NCI-H1417 treated with DMSO at 0.1 percent for 48 hours (cell line): Measurements from ENCODE around the gene CRIM1.

Source experiments
- DNase-seq: peaks from one replicate; lab custom pipeline; 2025; lab: John Stamatoyannopoulos, UW

CRIM1 gene

DNA sequence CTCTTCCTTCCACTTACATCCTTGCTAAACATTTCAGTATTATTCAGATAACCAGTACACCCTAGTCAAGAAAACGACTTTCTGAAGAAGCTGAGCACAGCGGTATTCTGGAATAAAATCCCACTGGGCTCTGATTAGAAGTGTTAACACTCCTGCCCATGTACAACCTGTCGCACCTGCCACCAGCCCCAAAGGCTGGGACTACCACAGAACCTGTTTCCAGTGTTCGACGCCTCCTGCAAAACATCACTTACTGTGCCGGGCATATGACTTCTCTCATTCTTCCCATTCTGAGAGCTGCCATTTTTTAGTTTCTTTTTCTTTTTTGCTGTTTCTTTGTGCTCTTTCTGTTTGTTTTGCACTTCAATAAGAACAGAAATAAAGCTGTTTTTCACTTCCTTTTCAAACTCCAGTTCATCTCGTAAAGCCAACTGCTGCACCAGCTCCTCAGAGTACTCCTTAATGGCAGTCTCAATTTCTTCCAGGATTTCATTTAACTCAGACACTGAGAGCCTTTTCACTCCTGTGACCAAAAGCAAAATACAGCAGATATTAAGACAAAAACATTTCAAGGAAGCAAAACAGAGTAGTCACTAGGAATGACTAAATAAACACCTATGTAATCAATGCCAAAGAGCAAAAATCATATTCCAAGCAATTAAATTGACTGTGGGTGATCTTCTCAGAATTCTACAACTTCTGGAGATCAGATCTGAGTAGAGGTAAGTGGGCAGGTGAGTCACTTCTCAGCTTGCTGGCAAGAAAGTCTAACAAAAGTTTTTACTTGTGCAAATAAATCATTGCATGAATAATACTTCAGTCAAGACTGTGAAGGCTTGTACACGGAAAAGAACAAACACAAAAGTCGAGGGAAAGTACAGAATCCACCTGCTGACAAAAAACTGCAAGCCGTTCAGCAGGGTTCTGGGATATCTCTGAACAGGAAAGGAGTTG is 223.0 kb downstream of the CRIM1 start:
- DNase-seq = no peak

DNA sequence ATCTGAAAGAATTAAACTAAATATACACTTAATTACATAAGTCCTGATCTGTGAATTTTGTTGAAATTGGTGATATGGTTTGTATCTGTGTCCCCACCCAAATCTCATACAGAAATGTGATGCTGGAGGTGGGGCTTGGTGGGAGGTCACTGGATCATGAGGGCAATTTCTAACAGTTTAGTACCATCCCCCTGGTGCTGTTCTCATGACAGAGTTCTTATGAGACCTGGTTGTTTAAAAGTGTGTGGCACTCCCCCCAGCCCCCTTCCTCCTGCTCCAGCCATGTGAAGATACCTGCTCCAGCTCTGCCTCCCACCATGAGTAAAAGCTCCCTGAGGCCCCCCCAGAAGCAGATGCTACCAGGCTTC is 223.7 kb downstream of the CRIM1 start:
- DNase-seq = no peak

DNA sequence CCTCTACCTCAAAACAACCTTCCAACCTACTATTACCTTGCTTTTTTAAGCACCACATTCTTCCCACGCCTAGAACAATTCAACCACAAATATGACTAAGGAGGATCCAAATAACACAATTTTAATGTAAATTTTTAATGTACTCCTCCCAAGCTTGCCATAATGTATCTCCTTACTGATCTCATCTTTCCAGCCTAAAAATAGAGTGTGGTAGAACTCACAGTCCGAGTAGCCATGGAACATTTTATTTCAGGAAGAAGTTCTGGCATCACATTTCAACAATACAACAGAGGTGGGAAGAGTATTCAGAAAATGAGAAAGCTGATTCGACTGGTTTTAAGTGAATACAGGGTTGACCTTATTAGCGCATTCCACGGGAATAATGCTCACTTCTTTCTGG is 227.0 kb downstream of the CRIM1 start:
- DNase-seq = no peak

DNA sequence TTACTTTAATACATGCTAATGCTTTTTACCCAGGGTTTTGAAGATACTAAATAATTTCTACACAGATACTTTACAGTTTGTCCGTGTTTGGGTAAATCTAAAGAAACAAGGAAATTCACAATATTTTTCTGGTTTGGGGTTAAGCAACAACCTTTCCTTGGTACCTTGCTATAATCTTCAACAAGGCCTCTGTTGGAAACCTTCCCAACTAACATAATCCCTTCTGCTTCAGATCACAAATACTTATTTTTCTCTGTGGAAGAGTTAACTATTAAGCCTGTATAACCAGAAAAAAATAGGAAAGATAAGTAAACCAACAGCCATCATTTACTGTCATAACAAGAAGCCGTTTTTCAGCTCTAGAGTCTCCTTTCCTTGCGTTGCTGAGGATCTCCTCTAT is 227.4 kb downstream of the CRIM1 start:
- DNase-seq = no peak

DNA sequence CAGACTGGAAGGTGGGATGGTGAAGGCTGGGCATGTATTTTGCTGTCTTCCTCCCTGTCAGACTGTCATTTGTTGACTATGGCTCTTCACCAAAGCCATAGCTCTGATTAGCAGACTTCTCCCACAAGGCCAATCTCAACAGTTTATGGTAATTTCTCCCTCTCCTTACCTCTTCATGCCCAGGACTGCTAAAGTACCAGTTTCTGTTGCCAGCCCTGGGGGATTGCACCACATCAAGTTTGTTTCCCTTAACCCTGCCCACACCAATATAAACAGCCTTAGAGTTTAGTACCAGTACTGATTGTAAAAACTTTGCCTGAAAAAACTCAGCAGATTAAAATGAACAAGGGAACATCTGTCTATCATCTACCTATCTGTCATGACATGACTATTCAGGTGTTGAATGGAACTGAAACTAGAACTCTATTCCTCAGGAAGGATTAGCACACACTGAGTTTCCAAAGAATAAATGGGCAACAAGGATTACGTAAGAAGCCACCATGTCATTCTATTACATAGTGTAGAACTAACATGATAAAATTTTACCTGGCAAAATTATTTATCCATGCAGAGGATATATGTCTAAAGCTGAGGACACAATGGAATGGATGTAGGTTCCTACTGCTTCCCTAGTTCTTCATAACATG is 228.7 kb downstream of the CRIM1 start:
- no peak for DNase-seq

DNA sequence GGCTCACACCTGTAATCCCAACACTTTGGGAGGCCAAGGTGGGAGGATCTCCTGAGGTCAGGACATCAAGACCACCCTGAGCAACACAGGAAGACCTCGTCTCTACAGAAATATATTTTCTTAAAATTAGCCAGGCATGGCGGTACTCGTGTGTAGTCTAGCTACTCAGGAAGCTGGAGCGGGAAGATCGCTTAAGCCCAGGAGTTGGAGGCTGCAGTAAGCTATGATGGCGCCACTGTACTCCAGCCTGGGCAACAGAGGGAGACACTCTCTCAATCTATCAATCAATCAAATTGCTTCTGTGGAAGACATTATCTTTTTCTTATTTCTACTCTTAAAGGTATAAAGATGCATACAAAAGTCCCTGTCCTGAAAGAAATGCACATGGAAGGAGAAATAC is 231.1 kb downstream of the CRIM1 start:
- DNase-seq = no peak

DNA sequence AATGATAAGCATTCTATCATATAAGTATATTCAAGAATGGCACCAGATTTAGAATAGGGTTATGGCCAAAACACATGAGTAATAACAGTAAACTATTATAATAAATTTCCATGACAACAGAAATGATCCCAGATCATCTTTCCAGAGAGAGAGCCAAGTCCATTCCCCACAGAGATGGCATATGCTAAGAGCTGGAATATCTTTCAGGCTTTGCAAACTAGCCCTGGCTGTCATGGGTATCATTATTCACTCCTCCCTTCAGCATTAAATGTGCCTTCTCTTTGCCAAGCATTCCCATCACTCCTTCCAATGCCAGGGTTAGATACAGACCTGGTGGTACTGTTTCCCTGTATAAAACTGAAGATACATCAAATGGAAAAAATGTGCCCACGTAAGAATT is 231.5 kb downstream of the CRIM1 start:
- DNase-seq = no peak

DNA sequence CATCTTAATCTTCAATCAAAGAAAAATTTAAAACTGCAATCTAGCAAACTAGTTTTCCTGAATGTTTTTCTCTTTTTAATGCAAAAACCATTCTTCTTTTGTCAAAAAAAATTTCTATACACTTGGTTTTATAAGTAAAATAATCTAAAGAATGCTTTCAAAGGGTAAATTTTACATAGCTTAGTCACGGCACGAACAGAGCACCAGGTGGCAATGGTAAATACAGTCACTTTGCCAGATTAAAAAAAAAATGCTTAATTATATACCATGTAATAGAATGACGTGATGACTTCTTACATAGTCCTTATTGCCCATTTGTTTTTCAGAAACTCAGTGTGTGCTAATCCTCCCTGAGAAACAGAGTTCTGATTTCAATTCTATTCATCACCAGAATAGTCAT is 232.0 kb downstream of the CRIM1 start:
- DNase-seq = no peak

DNA sequence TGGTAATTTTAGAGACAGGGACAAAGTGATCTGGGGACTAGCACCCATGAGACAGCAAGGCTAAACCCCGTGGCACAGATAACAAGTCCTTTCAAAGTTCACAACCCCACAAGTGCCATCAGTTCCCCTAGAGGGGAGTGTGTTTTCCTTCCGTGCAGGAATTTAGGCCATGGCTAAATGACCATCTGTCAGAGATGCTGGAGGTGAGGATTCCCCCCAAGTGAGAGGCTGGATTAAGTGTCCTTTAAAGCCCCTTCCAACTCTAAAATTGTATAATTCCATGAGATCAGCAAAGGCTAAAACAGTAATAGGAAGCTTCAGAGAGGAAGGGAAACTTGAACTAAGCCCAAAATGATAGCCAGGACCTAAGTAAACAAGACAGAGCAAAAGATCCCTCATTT is 233.7 kb downstream of the CRIM1 start:
- no peak for DNase-seq

DNA sequence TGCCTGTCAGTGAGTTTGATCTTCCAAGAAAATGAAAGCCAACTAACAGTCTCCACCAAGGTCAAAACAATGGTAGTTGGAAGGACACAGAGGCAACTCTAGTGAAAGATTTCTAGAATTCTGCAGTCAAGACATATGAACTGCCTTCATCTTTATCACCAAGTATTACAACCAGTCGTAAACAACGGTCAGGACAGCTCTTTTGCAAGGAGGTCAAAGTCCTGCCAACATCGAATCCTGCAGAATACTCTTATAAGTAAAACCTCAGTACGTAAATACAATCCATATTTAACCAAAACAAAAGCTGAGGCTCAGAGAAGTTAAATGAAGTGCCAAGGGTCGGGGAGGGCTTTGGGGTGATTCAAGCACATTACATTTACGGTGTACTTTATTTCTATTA is 239.3 kb downstream of the CRIM1 start:
- no peak for DNase-seq

DNA sequence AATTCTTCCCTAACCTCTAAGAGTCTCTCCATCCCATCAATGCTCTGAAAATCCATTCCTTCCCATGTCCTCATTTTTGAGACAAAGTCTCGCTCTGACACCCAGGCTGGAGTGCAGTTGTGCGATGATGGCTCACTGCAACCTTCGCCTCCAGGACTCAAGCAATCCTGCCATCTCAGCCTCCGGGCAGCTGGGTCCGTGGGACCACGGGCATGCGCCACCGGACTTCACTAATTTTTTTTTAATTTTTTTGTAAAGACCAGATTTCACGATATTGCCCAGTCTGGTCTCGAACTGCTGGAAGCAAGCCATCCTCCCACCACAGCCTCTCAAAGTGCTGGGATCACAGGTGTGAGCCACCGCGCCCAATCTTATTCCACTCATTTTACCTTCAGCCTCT is 240.8 kb downstream of the CRIM1 start:
- no peak for DNase-seq

DNA sequence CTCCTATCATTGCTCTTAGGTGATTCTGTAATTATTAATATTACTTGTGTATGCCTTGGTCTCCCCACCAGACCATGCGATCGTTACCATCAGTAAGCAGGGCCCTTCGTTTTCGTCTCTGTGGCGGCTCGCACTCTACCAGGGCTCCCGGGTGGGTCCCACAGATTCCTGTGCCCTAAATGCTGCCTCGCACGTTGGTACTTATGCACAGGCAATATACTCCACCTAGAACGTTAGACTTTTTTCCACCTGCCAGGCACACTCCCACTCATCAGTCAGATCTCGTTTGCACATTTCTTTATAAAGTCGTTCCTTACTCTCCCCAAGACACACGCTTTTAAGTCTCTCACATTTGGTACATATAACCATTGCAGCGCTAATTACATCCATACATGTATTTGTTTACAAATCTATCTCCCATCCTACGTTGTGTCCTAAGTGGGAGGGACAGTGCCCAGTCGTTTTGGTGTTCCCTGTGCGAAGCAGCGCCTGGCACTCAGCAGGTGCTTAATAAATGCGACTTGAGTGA is 241.5 kb downstream of the CRIM1 start:
- DNase-seq = no peak

DNA sequence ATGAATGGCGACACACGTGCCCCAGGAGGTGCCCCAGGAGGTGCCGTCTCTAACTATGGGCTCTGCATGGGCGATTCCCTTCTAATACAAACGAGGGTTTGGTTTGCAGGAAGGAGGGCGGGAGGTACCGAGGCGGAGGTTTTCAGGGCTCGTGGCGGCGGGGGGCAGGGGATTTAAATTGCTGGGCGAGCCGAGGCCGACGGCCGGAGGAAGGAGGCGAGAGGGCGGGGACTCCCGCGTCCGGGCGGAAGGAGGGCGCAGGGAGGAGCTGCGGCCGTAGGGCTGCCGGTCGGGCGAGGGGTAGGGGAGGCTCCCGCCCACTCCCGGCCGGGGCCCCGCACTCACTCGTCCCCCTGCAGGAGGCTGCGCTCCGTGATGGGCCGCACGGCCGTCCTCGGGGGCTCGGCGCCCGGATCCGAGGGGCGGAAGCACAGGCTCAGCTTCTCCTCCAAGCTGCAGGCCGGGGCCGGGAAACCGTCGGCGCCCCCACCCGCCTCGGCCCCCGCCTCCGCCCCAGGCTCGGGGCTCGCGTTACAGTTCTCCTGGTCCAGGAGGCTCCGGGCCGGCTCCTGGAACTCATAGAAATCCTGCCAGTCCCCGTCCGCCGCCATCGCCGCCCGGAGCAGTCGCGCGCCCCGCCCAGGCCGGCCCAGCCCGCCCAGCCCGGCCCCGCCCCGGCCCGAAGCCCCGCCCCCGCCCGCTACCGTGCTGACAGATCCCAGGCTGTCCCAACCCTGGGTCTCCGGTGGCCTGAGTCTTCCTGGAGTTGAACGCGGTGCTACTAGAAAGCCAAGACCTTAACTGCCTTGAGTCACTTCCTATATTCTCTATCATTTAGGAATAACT is 242.2 kb downstream of the CRIM1 start, which contains the start of gene FEZ2:
TSS of gene FEZ2 (minus strand) at position 637 of the 846 bp plus-strand sequence. CDS start at position 611, 26 bp downstream.
- peak; percentile 22 for DNase-seq
